Endothelial cell of umbilical vein (primary cell): ENCODE results near the gene NAV2. TPM values are rescaled to one million over a fixed set of nuclear protein-coding genes. Genes with fewer than 3 reads are reported as not detected.

Source experiments
- BruUV-seq: library from RNA; stranded (reverse); fragments of 400-500 nt; replicated peaks from 2 replicates; lab custom pipeline; 2021; lab: Mats Ljungman, UMichigan
- CTCF ChIA-PET: fragments of 300-600, 350-600 bp; sonication (Branson Sonifier 250); formaldehyde crosslinking; loops from one replicate; lab custom pipeline; 2021; ENCODE audit warnings: antibody characterized with exemption, inconsistent platforms; lab: Charles Lee
- POLR2A ChIA-PET: fragments of 300-600, 350-600 bp; sonication (Branson Sonifier 250); formaldehyde crosslinking; loops from one replicate; lab custom pipeline; 2021; ENCODE audit warnings: antibody characterized with exemption, inconsistent platforms; lab: Charles Lee
- DNase-seq: peaks from one replicate; pipeline ENCODE4 v3.0.0-alpha.2; 2011; ENCODE audit warnings: low read depth, low spot score
- FAIRE-seq: peaks from 2 replicates; lab custom pipeline; 2011; peaks lifted over from hg19 to GRCh38; lab: Jason Lieb, UNC
- H2AFZ ChIP-seq: 2 replicates; pipeline ENCODE4 v1.6.0; 2012; ENCODE audit warnings: low read depth, low read length, control low read depth, inconsistent platforms
- H3K27ac ChIP-seq: 2 replicates; pipeline ENCODE4 v1.5.1; 2011; ENCODE audit warnings: low read depth, mild to moderate bottlenecking, control low read depth, low read length, moderate library complexity; ENCODE audit not compliant: insufficient read depth
- H3K27me3 ChIP-seq, 2 experiments: 2 replicates each; pipeline versions ENCODE4 v1.6.0 to v1.6.1; 2011; ENCODE audit warnings: low read length in 2 of 2, mixed read lengths in 1 of 2; ENCODE audit not compliant: control insufficient read depth in 2 of 2, insufficient read depth in 2 of 2
- H3K36me3 ChIP-seq, 2 experiments: 2 replicates in 1 of 2; 3 replicates in 1 of 2; pipeline ENCODE4 v1.5.1; 2011; ENCODE audit warnings: low read length in 2 of 2, mild to moderate bottlenecking in 1 of 2, moderate library complexity in 1 of 2; ENCODE audit not compliant: control insufficient read depth in 2 of 2, insufficient read depth in 2 of 2; ENCODE audit errors: extremely low read depth in 1 of 2
- H3K4me1 ChIP-seq: 3 replicates; pipeline ENCODE4 v1.5.1; 2011; ENCODE audit warnings: mild to moderate bottlenecking, low read length; ENCODE audit not compliant: control insufficient read depth, insufficient read depth; ENCODE audit errors: extremely low read depth
- H3K4me2 ChIP-seq: 2 replicates; pipeline ENCODE4 v1.6.1; 2011; ENCODE audit warnings: low read length, control low read depth, mixed read lengths; ENCODE audit not compliant: insufficient read depth
- H3K4me3 ChIP-seq, 3 experiments: fragments of 200-600 bp in 1 of 3; sonication (generic), shearing (Covaris generic) in 1 of 3; replicated peaks in 1 of 3; 2 replicates each; pipeline ENCODE4 v1.5.1; 2011 to 2016; ENCODE audit warnings: control low read depth in 3 of 3, low read length in 3 of 3, mild to moderate bottlenecking in 2 of 3, inconsistent platforms in 1 of 3, low read depth in 1 of 3, moderate library complexity in 1 of 3; ENCODE audit not compliant: insufficient read depth in 1 of 3
- H3K79me2 ChIP-seq: 2 replicates; pipeline ENCODE4 v1.6.0; 2012; ENCODE audit warnings: low read length, inconsistent platforms; ENCODE audit not compliant: control insufficient read depth, insufficient read depth
- H3K9ac ChIP-seq: replicated peaks from 2 replicates; pipeline ENCODE3; 2011; ENCODE audit warnings: low read length, control low read depth; ENCODE audit not compliant: insufficient read depth; ENCODE audit errors: extremely low read depth
- H3K9me1 ChIP-seq: replicated peaks from 3 replicates; pipeline ENCODE4 v1.6.0; 2011; ENCODE audit warnings: mild to moderate bottlenecking, low read length; ENCODE audit not compliant: control insufficient read depth, insufficient read depth; ENCODE audit errors: extremely low read depth
- H3K9me3 ChIP-seq: replicated peaks from 2 replicates; pipeline ENCODE4 v1.5.1; 2012; ENCODE audit warnings: low read length, inconsistent platforms; ENCODE audit not compliant: control insufficient read depth, insufficient read depth
- H4K20me1 ChIP-seq: replicated peaks from 2 replicates; pipeline ENCODE3; 2011; ENCODE audit warnings: mild to moderate bottlenecking, low read length; ENCODE audit not compliant: control insufficient read depth, insufficient read depth; ENCODE audit errors: extremely low read depth
- EZH2 ChIP-seq: IDR thresholded peaks from 2 replicates; pipeline ENCODE4 v1.6.1; 2012; ENCODE audit warnings: borderline replicate concordance, low read depth, mild to moderate bottlenecking, moderate library complexity, low read length, inconsistent platforms; ENCODE audit not compliant: severe bottlenecking
- FOS ChIP-seq: IDR thresholded peaks from 2 replicates; pipeline ENCODE4 v1.6.1; 2011; ENCODE audit warnings: mild to moderate bottlenecking, low read length, moderate library complexity, borderline replicate concordance; ENCODE audit not compliant: insufficient read depth
- GATA2 ChIP-seq: IDR thresholded peaks from 2 replicates; pipeline ENCODE4 v1.7.0; 2011; ENCODE audit warnings: low read depth, mild to moderate bottlenecking, moderate library complexity, mixed read lengths, low read length; ENCODE audit not compliant: insufficient read length, insufficient read depth
- JUN ChIP-seq: IDR thresholded peaks from 2 replicates; pipeline ENCODE4 v1.6.1; 2011; ENCODE audit warnings: borderline replicate concordance, low read depth; ENCODE audit not compliant: insufficient read length, insufficient read depth
- MYC ChIP-seq: IDR thresholded peaks from one replicate; pipeline ENCODE4 v1.6.1; 2011; ENCODE audit warnings: mild to moderate bottlenecking, low read depth, low read length
- POLR2A ChIP-seq: IDR thresholded peaks from 2 replicates; pipeline ENCODE4 v1.6.1; 2012; ENCODE audit warnings: low read depth, mild to moderate bottlenecking, control low read depth, low read length
- POLR2AphosphoS5 ChIP-seq: IDR thresholded peaks from 2 replicates; pipeline ENCODE4 v1.6.1; 2012; ENCODE audit warnings: low read depth, mild to moderate bottlenecking, control low read depth, low read length, moderate library complexity; ENCODE audit not compliant: insufficient read depth
- dilution Hi-C: fragments of 300-500 bp; cut with MboI; formaldehyde crosslinking; loops from one replicate; pipeline ENCODE4 v1.15.0; 2019; ENCODE audit warnings: low sequenced_read_pairs; ENCODE audit not compliant: extremely low pct_ligation_motif_present
- intact Hi-C: fragments of 100-400 bp; cut with micrococcal nuclease; formaldehyde crosslinking; loops from one replicate; pipeline ENCODE4 v1.10.0; 2022
- polyA plus RNA-seq, 4 experiments: library from polyadenylated mRNA; depleted of rRNA in 3 of 4; stranded (reverse) in 3 of 4; unstranded in 1 of 4; fragments of >200 nt; gene quantifications; 2 replicates each; pipeline versions ENCODE4 v1.2.1 to v1.2.3, GENCODE V29; 2011 to 2012; ENCODE audit warnings: missing spikeins in 1 of 4
- total RNA-seq: library from RNA; stranded (reverse); gene quantifications from 2 replicates; pipeline ENCODE4 v1.2.3, GENCODE V29; 2021
- TF ChIP-seq, protein P1 (sequence below), 2 donors: IDR thresholded peaks; 1 replicate in 1 of 2; 2 replicates in 1 of 2; pipeline ENCODE4 v1.5.1; 2011; ENCODE audit warnings: low read length in 2 of 2, mild to moderate bottlenecking in 2 of 2, moderate library complexity in 2 of 2, control low read depth in 1 of 2, inconsistent platforms in 1 of 2, low read depth in 1 of 2; ENCODE audit not compliant: insufficient read depth in 1 of 2; ENCODE audit errors: extremely low read depth in 1 of 2
- TF ChIP-seq, protein P2 (sequence below): IDR thresholded peaks from 2 replicates; pipeline ENCODE4 v1.6.1; 2011; ENCODE audit not compliant: insufficient read depth, insufficient read length

The NAV2 gene
- total and polyA plus RNA-seq, 2 donors (not counting 3 experiments of a cell fraction or from before 2014, with no cell fraction given) = 10.9 to 68.0 TPM

DNA sequence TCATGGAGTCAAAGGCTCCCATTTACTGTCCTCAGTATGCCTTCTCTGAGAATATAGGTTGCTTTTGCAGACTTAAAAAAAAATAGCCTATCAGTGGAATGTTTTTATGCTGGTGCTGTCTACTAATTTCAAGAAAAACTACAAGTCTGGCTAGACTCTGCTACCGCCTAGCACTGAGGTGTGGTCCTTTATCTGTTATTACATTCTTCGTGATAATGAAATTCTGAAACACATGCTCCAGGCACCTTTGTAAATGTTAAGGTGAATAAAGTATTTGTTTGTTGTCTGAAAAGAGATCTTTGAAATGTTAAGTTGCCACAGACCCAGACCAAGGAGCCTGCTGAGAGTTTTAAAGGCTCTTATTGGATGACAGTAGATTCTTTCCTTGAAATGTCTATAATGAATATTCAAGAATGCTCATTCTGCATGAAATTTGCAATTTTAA, 352.3 kb downstream of the NAV2 start:
- no peak overlapping the region for H2AFZ ChIP-seq
- no peaks in the 10 kb centered on the region for H3K27me3 ChIP-seq
- H3K4me1 ChIP-seq = no peaks in the 10 kb centered on the region
- H4K20me1 ChIP-seq = no peaks in the 10 kb centered on the region
- H3K4me3 ChIP-seq = no peak overlapping the region
- no peak overlapping the region for H3K9ac ChIP-seq
- dilution Hi-C loops (no loop called here), intact Hi-C loops (no loop called here)
- no peaks in the 10 kb centered on the region for H3K9me1 ChIP-seq
- no TSS peak for BruUV-seq
- CTCF ChIA-PET = interaction anchor here (1.2 to 2.1 kb wide), 2 partner anchors 15 to 113 kb away, joined by 3 to 5 read pairs; no protein-coding TSS in a partner anchor
- no peaks in the 10 kb centered on the region for H3K9me3 ChIP-seq
- POLR2A ChIA-PET = no interaction called here
- no peak overlapping the region for H3K4me2 ChIP-seq
- DNase-seq (no peak), FAIRE-seq (no peak)
- TF ChIP-seq, protein P1, sequence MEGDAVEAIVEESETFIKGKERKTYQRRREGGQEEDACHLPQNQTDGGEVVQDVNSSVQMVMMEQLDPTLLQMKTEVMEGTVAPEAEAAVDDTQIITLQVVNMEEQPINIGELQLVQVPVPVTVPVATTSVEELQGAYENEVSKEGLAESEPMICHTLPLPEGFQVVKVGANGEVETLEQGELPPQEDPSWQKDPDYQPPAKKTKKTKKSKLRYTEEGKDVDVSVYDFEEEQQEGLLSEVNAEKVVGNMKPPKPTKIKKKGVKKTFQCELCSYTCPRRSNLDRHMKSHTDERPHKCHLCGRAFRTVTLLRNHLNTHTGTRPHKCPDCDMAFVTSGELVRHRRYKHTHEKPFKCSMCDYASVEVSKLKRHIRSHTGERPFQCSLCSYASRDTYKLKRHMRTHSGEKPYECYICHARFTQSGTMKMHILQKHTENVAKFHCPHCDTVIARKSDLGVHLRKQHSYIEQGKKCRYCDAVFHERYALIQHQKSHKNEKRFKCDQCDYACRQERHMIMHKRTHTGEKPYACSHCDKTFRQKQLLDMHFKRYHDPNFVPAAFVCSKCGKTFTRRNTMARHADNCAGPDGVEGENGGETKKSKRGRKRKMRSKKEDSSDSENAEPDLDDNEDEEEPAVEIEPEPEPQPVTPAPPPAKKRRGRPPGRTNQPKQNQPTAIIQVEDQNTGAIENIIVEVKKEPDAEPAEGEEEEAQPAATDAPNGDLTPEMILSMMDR (IDR thresholded peaks at IDR 0.05; ENCODE audit: extremely low read depth in 1 of 2, insufficient read depth in 1 of 2, low read depth in 1 of 2, low read length in 2 of 2) = no peak
- no peak for TF ChIP-seq FOS
- no peak for TF ChIP-seq GATA2
- no peak for TF ChIP-seq POLR2AphosphoS5
- no peak for TF ChIP-seq POLR2A
- no peak for TF ChIP-seq MYC
- TF ChIP-seq, protein P2, sequence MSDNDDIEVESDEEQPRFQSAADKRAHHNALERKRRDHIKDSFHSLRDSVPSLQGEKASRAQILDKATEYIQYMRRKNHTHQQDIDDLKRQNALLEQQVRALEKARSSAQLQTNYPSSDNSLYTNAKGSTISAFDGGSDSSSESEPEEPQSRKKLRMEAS = no peak
- TF ChIP-seq EZH2 = no peak
- no peak for TF ChIP-seq JUN
- H3K79me2 ChIP-seq = no peaks in the 10 kb centered on the region
- H3K27ac ChIP-seq = no peak overlapping the region
- H3K36me3 ChIP-seq = peaks cover 5 to 6% of the 10 kb centered on the region in 2 experiments
